ENCODE data around the gene NUP43.
"Not testable (repeated sequence)": the region's sequence is repeated elsewhere in the genome, so short reads cannot be mapped to it uniquely, and the experiment has no call there.

NUP43 gene

GRCh38 chr6:149683256-149683859 lies 63.0 kb downstream of the NUP43 start:
- no peak for DNase-seq

GRCh38 chr6:149681845-149682244 lies 64.5 kb downstream of the NUP43 start:
- not testable (repeated sequence) for DNase-seq

DNA sequence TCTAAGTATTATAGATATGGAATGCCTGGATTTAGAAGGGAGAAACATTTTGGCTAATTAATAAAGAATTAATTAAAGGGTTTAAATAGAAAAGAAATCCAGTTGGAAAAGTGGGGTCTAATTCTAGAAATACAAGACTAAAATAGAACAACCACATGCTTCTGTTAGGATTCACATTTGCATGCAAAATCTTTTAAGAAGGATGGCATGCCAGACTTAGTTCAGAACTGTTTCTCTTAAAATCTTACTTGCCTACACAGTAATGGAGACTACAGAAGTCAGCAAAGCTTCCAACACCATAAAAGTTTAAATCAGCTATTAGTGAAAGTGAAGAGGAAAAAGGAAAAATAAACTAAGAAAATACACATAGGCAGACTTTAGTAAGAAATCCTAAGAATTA lies 65.1 kb downstream of the NUP43 start:
- no peak for DNase-seq

DNA sequence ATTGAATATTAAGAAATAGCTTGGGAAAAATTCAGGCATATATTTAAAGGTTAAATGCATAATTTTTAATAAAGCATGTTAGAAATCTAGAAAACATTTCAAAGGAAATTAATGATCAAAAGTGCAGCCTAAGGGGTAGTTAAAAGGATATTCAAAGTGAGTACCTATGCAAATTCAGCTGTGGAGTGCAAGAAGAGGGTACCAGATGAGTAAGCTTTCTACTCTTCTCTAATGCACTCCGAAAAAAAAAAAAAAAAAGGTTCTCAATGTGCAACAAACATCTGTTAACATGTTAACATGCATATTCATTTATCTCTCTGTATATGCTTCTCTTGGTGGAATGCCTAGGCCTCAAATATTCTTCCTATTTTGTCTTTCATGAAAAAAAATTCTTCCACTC lies 65.8 kb downstream of the NUP43 start:
- DNase-seq = no peak

Measured in activated CD8-positive, alpha-beta memory T cell treated with anti-CD3 and anti-CD28 coated beads for 24 hours (primary cell).